NCI-H345 treated with DMSO at 0.1 percent for 48 hours (cell line): ENCODE results near the gene LRRC10B.

ENCODE experiments used
- DNase-seq: peaks from one replicate; lab custom pipeline; 2025; ENCODE audit not compliant: unreplicated experiment; lab: John Stamatoyannopoulos, UW

LRRC10B gene

GRCh38 chr11:61544466-61544865, 35.9 kb downstream of the LRRC10B start:
- DNase-seq = no peak

DNA sequence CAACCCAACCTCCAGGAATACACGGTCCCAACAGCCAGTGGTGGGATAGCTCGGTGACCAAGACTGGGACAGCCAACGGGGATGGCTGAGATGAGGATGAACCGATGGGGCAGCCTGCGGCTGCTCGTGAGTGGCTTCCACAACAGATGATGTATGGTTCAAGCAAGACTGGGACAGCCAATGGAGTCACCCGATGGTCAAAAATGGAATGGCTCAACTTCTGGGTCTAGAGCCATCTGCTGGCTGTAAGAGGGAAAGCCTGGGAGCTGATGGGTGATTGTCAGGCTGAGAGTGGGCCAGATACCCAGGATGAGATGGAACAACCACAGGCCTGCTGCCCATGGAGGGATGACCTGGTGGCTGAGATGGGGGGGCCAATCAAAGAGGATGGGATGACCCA, 36.8 kb downstream of the LRRC10B start:
- no peak for DNase-seq

GRCh38 chr11:61545921-61546320, 37.4 kb downstream of the LRRC10B start:
- no peak for DNase-seq

- DNase-seq = no peak
Observed at GRCh38 chr11:61546663-61547062, 38.1 kb downstream of the LRRC10B start.

GRCh38 chr11:61547246-61547645, 38.7 kb downstream of the LRRC10B start:
- DNase-seq = no peak

GRCh38 chr11:61549177-61549576, 40.6 kb downstream of the LRRC10B start:
- DNase-seq = no peak

GRCh38 chr11:61549662-61550568, 41.4 kb downstream of the LRRC10B start:
- no peak for DNase-seq

GRCh38 chr11:61550665-61551227, 42.2 kb downstream of the LRRC10B start:
- no peak for DNase-seq

DNA sequence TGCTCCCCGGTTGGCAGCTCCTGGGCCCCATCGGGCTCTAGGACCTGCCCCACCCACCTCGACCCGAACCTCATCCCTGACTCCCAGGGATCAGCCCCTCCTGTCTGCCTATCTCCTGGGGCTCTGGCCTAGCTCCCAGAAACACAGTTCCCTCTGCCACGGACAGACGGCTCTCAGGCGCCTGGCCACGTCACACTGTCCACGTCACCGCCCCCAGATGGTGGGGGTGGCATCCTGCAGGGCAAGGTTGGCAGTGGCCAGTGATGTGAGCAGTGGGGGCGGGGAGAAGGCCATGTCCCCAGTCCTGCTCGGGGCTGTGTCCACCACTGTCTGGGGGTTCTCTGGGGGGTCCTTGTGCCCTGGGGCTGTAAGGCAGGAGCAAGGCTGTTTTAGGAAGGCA, 43.1 kb downstream of the LRRC10B start:
- DNase-seq = no peak

DNA sequence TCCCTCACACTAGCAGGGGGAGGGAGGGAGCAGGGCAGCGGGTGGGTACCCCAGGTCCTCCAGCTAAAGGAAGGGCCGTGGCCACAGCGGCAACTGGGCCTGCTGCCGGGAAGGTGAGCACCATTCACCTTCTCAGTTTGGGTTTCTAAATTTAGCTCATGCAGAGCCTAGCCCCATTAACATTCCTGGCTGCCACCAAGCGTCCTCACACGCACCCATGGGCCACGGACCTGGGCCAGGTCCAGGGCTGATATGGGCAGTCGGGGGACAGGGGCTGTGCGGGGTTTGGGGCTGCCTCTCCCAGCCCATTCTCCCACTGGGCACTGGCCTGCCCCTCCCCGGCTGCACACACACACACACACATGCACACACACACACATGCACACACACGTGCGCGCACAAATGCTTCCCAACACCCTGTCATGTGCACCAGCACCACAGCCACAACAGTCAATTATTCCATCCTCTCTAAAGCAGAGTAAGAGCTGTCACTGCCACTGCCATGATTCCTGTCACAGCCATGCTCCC, 43.6 kb downstream of the LRRC10B start:
- no peak for DNase-seq

GRCh38 chr11:61553373-61554171, 45.0 kb downstream of the LRRC10B start:
- no peak for DNase-seq

DNA sequence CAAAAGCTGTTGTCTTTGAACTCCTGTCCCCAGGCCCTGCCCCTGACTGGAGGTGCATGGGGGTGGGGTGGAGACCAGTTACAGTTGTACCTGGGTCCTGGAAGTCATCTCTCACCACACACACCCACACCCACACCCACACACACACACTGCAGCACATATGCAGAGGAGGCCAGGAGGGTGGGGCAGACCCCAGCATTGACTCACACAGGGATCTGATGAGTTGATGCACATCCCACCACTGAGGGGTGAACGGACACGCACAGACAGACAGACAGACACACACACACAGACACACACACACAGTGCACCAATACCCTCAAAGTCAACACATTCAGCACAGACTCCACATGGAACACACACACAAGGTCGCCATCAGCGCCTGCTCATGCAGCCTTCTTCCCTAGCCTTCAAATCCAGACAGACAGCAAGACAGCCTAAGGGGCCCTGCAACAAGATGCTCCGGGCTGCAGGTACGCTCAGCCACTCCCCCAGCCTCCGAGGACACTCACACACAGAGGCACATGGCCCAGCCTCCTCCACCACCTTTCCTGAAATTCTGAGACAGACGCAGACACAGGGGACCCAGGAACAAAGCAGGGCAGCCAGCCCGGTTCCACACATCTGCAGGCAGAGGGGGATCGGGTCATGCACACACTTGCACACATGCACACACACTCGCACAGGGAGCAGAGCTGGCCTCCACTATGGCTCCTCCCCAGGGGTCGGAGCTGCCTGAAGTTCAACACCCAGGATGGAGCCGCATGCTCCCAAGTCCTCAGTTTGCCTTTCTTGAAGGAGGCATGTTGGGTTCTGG, 45.8 kb downstream of the LRRC10B start:
- no peak for DNase-seq

DNA sequence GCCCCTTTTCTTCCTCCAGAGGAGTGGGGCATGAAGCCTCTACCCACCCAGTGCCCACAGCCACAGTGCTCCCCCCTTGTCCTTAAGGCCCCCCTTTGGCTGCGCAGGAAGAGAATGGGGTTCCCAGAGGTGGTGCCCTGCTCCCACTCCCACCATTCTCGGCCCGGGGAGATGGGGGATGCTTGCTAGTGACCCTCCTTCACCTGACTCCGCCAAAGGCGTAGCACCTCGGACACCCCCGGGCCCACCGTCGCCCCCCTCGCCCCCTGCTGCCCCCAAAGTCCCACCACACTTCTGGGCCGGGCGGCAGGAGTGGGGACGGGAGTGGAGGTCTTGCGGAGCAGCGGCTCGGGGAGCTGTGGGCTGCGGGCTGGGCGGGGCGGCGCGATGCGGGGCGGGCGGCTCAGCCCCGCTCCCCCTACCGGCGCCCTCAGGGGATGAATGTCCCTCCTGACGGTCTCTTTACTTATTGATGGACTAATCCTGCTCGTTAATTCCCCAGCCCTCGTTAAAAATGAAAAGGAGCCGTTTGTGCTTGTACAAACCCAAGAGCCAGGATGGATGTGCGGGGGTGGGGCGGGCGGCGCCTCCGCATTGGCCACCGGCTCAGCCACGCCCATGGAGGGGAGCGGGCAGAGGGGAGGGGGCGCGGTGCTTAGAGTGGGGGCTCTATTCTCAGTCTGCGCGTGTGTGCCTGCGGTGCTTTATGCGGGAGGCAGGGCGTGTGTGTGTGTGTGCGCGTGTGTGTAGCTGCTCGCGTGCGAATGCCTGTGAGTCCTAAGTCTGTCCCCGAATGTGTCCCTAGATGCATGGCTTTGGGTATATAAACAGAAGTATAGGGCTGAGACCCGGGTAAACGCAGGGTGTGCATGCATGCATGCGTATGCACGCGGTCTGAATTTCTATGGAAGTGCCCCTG, 46.8 kb downstream of the LRRC10B start:
- no peak for DNase-seq

DNA sequence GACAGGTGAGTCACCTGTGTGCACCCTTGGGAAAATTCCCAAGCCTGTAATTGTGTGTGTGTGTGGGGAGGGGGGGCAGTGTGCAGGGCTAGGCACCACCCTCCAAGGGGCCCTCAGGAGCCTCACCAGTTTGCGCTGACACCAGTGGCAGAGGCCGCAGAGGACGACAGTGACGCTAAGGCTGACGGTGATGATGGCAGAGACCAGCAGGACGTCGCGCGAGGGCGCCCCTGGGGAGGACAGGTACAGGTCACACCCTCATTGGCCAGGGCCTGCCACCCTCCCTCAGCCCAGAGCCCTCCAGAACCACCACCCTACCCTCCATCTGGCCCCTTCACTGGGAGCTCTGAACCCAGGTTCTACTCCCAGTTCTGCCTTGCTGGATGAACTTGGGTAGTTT, 47.4 kb downstream of the LRRC10B start:
- DNase-seq = no peak

- no peak for DNase-seq
Observed at GRCh38 chr11:61556621-61557020, 48.1 kb downstream of the LRRC10B start.
